Heart right ventricle (tissue), 16 donors: ENCODE measurements around the gene EREG. TPM values are rescaled to one million over a fixed set of nuclear protein-coding genes. Genes with fewer than 3 reads are reported as not detected.

Experiments
- ATAC-seq, 8 donors: fragments of 200-7000 bp; cut with Tn5 transposase; one replicate each; pipeline ENCODE4 v1.9.1; 2020; ENCODE audit warnings: mild to moderate bottlenecking in 8 of 8, moderate library complexity in 8 of 8, moderate number of reproducible peaks in 1 of 8
- DNase-seq, 2 donors: peaks; one replicate each; pipeline ENCODE4 v3.0.0-alpha.2; 2020
- H3K27ac ChIP-seq, 10 donors: fragments of 200-600 bp; sonication (generic) in 2 of 10; one replicate each; pipeline versions ENCODE4 v1.5.0 to v1.8.0; 2020 to 2022; ENCODE audit warnings: mild to moderate bottlenecking in 3 of 10
- H3K27me3 ChIP-seq, 7 donors: fragments of 200-600 bp; one replicate each; pipeline ENCODE4 v1.8.0; 2021 to 2022; ENCODE audit warnings: mild to moderate bottlenecking in 2 of 7
- H3K36me3 ChIP-seq, 9 donors: fragments of 200-600 bp; sonication (generic) in 1 of 9; one replicate each; pipeline versions ENCODE4 v1.5.0 to v1.8.0; 2020 to 2022; ENCODE audit warnings: mild to moderate bottlenecking in 2 of 9
- H3K4me1 ChIP-seq, 9 donors: fragments of 200-600 bp; sonication (generic) in 1 of 9; one replicate each; pipeline versions ENCODE4 v1.5.0 to v1.8.0; 2020 to 2022; ENCODE audit warnings: mild to moderate bottlenecking in 4 of 9
- H3K4me3 ChIP-seq, 10 donors: fragments of 200-600 bp; sonication (generic) in 2 of 10; one replicate each; pipeline versions ENCODE4 v1.5.0 to v1.8.0; 2020 to 2022; ENCODE audit warnings: mild to moderate bottlenecking in 7 of 10, moderate library complexity in 2 of 10
- H3K9me3 ChIP-seq, 11 donors: fragments of 200-600 bp in 10 of 11; sonication (generic) in 2 of 11; one replicate each; pipeline versions ENCODE4 v1.5.0 to v1.8.0; 2013 to 2022; ENCODE audit warnings: mild to moderate bottlenecking in 2 of 11, control low read depth in 1 of 11, moderate library complexity in 1 of 11
- CTCF ChIP-seq, 9 donors: fragments of 200-600 bp; sonication (generic) in 2 of 9; IDR thresholded peaks; one replicate each; pipeline versions ENCODE4 v1.5.0 to v1.8.0; 2021 to 2022; ENCODE audit warnings: antibody characterized with exemption in 9 of 9, mild to moderate bottlenecking in 5 of 9, moderate library complexity in 1 of 9
- WGBS, 2 donors: extraction: QIAGEN DNeasy Blood & Tissue Kit; methylation state at CpG; one replicate each; pipeline ENCODE4 v1.1.7; 2013; ENCODE audit warnings: inconsistent platforms in 1 of 2; 5-methylcytosine and 5-hydroxymethylcytosine counted together
- intact Hi-C, 10 donors: fragments of 100-400 bp; cut with DNase I; formaldehyde crosslinking; loops; one replicate each; pipeline versions ENCODE4 v1.11.1 to v1.14.2; 2022
- polyA plus RNA-seq, 2 donors: library from polyadenylated mRNA; stranded (reverse); fragments of 200-250 nt; gene quantifications; one replicate each; pipeline ENCODE4 v1.2.3, GENCODE V29; 2013
- total RNA-seq, 10 donors: library from RNA; stranded (reverse); fragmentation: NEBNext Ultra II Directional in 3 of 10; extraction: Animal tissue kit (Norgen Biotek cat#: 25700) in 3 of 10; gene quantifications; one replicate each; pipeline versions ENCODE4 v1.2.1 to v1.2.4, GENCODE V29; 2021 to 2023
- donor health status: Arrhythmogenic right ventricular cardiomyopathy.
- donor health status: ischemic (EF 13 %, LVEDD 7.1; RV severe dilation, severe dysfunction).
- donor health status: healthy with polysubstance abuse.
- donor health status: DM: no; HTN: yes; CAD: no.
- donor health status: DM: no; HTN: no; CAD: no.
- donor health status: ischemic (EF 25% LVEDD 6.9; RV normal size, moderate dysfunction).
- donor health status: ischemic (EF 25% LVEDD 5.7; RV mildly dilated, moderate dysfunction).
- donor health status: healthy.
- donor health status: DM: yes; HTN: yes; CAD: no.
- donor health status: Ischemic cardiomyopathy.
- donor health status: ischemic (EF 35%, LVEDD 5.7; RV mildly dilated, moderate dysfunction).
- donor health status: nonischemic (EF 11% LVEDD 7.7; RV severe dilation, severe dysfunction).
- donor health status: DM: yes; HTN: yes; CAD: no.
- donor health status: PGD.
- donor health status: ischemic (EF 29% LVEDD 5.4; RV normal size, mild dysfunction).
- donor health status: nonischemic (EF 23%, LVEDD 6.1; RV moderate dilation, normal function).

EREG gene
- total and polyA plus RNA-seq, 12 donors, result 0.06 to 4.0 (median 0.20) TPM; not detected in 2

- no peak for ATAC-seq
These were observed 20.4 kb downstream of the EREG start for GRCh38 chr4:74385386-74385785.

GRCh38 chr4:74386159-74386558 lies 21.2 kb downstream of the EREG start:
- 60 to 62% methylated on average over 4 of the region's 4 CpGs for WGBS, 2 donors
- TF ChIP-seq CTCF (IDR thresholded peaks at IDR 0.05), result no peak
- no peaks in the 10 kb centered on the region for H3K27me3 ChIP-seq
- DNase-seq, result no peak
- no peaks in the 10 kb centered on the region for H3K36me3 ChIP-seq
- no peaks in the 10 kb centered on the region for H3K4me1 ChIP-seq
- H3K9me3 ChIP-seq, result no peaks in the 10 kb centered on the region
- ATAC-seq, result no peak
- no peak overlapping the region for H3K27ac ChIP-seq
- intact Hi-C loops, result loop anchor here in 1 of 10 donors (10.0 kb wide), 1 partner anchor 59 kb away; the partner anchor contains the start of gene AREG
- no peak overlapping the region for H3K4me3 ChIP-seq

More at GRCh38 chr4:74385386-74385785, 20.4 kb downstream of the EREG start:
- DNase-seq, result no peak
- intact Hi-C loops, result loop anchor here in 1 of 10 donors (10.0 kb wide), 1 partner anchor 59 kb away; the partner anchor contains the start of gene AREG
- Histone ChIP-seq H3K4me1 (no peaks in the 10 kb centered on the region), H3K4me3 (no peak overlapping the region), H3K27ac (no peak overlapping the region), H3K9me3 (no peaks in the 10 kb centered on the region), H3K27me3 (no peaks in the 10 kb centered on the region), H3K36me3 (no peaks in the 10 kb centered on the region)
- TF ChIP-seq CTCF (IDR thresholded peaks at IDR 0.05), result no peak
- 73 to 74% methylated on average over 1 of the region's 1 CpG for WGBS, 2 donors

GRCh38 chr4:74387790-74388189 lies 22.8 kb downstream of the EREG start:
- 93 to 99% methylated on average over 2 of the region's 2 CpGs for WGBS, 2 donors
- no peaks in the 10 kb centered on the region for H3K9me3 ChIP-seq
- ATAC-seq (no peak), DNase-seq (no peak)
- H3K4me1 ChIP-seq, result peaks cover 0 to 3% (median 0%) of the 10 kb centered on the region in 9 donors
- H3K36me3 ChIP-seq, result no peaks in the 10 kb centered on the region
- no peaks in the 10 kb centered on the region for H3K27me3 ChIP-seq
- no peak overlapping the region for H3K4me3 ChIP-seq
- H3K27ac ChIP-seq, result no peak overlapping the region
- TF ChIP-seq CTCF (IDR thresholded peaks at IDR 0.05), result no peak
- intact Hi-C loops, result loop anchor here in 1 of 10 donors (10.0 kb wide), 1 partner anchor 57 kb away; the partner anchor contains the start of gene AREG

- Histone ChIP-seq H3K36me3 (no peaks in the 10 kb centered on the region), H3K27ac (no peak overlapping the region), H3K9me3 (no peaks in the 10 kb centered on the region), H3K4me3 (no peak overlapping the region), H3K27me3 (no peaks in the 10 kb centered on the region), H3K4me1 (peaks cover 0 to 3% (median 0%) of the 10 kb centered on the region in 9 donors)
- no peak for TF ChIP-seq CTCF (IDR thresholded peaks at IDR 0.05)
- 89 to 94% methylated on average over 1 of the region's 1 CpG for WGBS, 2 donors
- DNase-seq (no peak), ATAC-seq (no peak)
- intact Hi-C loops, result loop anchor here in 1 of 10 donors (10.0 kb wide), 1 partner anchor 55 kb away; the partner anchor contains the start of gene AREG
These were observed 24.5 kb downstream of the EREG start for GRCh38 chr4:74389494-74389893.
